ENCODE results near the gene PLEKHB1.
A peak's percentile ranks its signal among the peaks of the same experiment; 100 is the strongest.

Gene PLEKHB1

GRCh38 chr11:73641668-73642067 is 4.7 kb upstream of the PLEKHB1 start:
- H3K79me2 ChIP-seq (ENCODE audit: insufficient read depth, low read length), result no peaks in the 10 kb centered on the region
- peaks cover 7% of the 10 kb centered on the region; the same call in 1 of the 2 replicates for H3K27me3 ChIP-seq (ENCODE audit: insufficient read depth, low read length)
- no peaks in the 10 kb centered on the region for H3K9me3 ChIP-seq (ENCODE audit: low read length)
- H3K4me1 ChIP-seq (ENCODE audit: insufficient read depth, low read length, severe bottlenecking), result peaks cover 5% of the 10 kb centered on the region
- H3K9me2 ChIP-seq (ENCODE audit: low read depth, low read length), result no peaks in the 10 kb centered on the region
- H3K36me3 ChIP-seq (ENCODE audit: insufficient read depth, low read length), result no peaks in the 10 kb centered on the region
- no peak overlapping the region for H3K27ac ChIP-seq (ENCODE audit: low read depth, low read length, poor library complexity, severe bottlenecking)
- H4K20me1 ChIP-seq (ENCODE audit: insufficient read depth, low read length), result no peaks in the 10 kb centered on the region
- no peak overlapping the region for H2AFZ ChIP-seq (ENCODE audit: low read length)
- H3K4me2 ChIP-seq (ENCODE audit: low read length), result no peak overlapping the region
- no peak overlapping the region for H3K9ac ChIP-seq (ENCODE audit: low read length)
- H3F3A ChIP-seq (ENCODE audit: insufficient read depth, low read length), result no peaks in the 10 kb centered on the region
- TF ChIP-seq CTCF (IDR thresholded peaks at IDR 0.05; ENCODE audit: low read length), result no peak
- TF ChIP-seq EZH2 (IDR thresholded peaks at IDR 0.05; ENCODE audit: borderline replicate concordance, low read length), result no peak
- no peak overlapping the region for H3K4me3 ChIP-seq (ENCODE audit: low read depth, low read length, poor library complexity, severe bottlenecking)

- Histone ChIP-seq H3K4me1 (ENCODE audit: insufficient read depth, low read length, severe bottlenecking) (peaks cover 19% of the 10 kb centered on the region), H3K9ac (ENCODE audit: low read length) (no peak overlapping the region), H3K4me3 (ENCODE audit: low read depth, low read length, poor library complexity, severe bottlenecking) (no peak overlapping the region), H4K20me1 (ENCODE audit: insufficient read depth, low read length) (no peaks in the 10 kb centered on the region), H3K27ac (ENCODE audit: low read depth, low read length, poor library complexity, severe bottlenecking) (no peak overlapping the region), H3K4me2 (ENCODE audit: low read length) (no peak overlapping the region), H3K9me3 (ENCODE audit: low read length) (no peaks in the 10 kb centered on the region), H3K36me3 (ENCODE audit: insufficient read depth, low read length) (no peaks in the 10 kb centered on the region), H3K79me2 (ENCODE audit: insufficient read depth, low read length) (no peaks in the 10 kb centered on the region), H3K27me3 (ENCODE audit: insufficient read depth, low read length) (peaks cover 12% of the 10 kb centered on the region), H2AFZ (ENCODE audit: low read length) (no peak overlapping the region), H3K9me2 (ENCODE audit: low read depth, low read length) (no peaks in the 10 kb centered on the region), H3F3A (ENCODE audit: insufficient read depth, low read length) (no peaks in the 10 kb centered on the region)
- no peak for TF ChIP-seq EZH2 (IDR thresholded peaks at IDR 0.05; ENCODE audit: borderline replicate concordance, low read length)
- no peak for TF ChIP-seq CTCF (IDR thresholded peaks at IDR 0.05; ENCODE audit: low read length)
Observed at GRCh38 chr11:73645121-73645969, 1.0 kb upstream of the PLEKHB1 start.

DNA sequence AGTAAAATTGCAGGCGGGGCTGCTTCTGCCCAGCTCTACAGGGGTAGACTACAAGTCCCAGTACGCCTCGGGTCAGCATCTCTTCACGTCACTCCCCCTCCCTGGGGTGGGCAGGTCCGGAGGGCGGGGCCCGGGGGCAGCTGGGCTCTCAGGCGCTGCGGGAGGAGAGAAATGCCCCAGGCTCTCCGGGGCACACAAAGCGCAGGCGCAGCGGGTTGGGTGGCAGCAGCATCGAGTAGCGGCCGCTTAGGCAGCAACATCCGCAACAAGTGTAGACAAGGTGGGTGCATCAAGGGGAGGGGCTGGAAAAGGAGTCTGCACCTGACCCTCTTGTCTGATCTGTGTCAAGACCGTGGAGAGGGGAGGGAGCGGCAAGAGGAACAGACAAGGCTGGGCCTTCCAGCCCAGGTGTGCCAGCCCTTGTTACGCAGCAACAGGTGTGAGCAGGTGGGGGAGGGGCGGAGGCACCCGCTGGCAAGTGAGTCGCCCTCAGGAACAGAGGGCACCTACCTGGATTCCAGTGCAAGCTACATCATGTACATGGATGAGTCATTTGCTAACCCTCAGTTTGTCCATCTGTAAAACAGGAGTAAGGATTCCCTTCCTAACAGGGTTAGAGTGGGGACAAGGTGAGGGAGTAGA is 1.2 kb downstream of the PLEKHB1 start:
- H4K20me1 ChIP-seq (ENCODE audit: insufficient read depth, low read length), result no peaks in the 10 kb centered on the region
- no peaks in the 10 kb centered on the region for H3K36me3 ChIP-seq (ENCODE audit: insufficient read depth, low read length)
- TF ChIP-seq EZH2 (IDR thresholded peaks at IDR 0.05; ENCODE audit: borderline replicate concordance, low read length), result no peak
- no peak for TF ChIP-seq CTCF (IDR thresholded peaks at IDR 0.05; ENCODE audit: low read length)
- no peaks in the 10 kb centered on the region for H3K9me2 ChIP-seq (ENCODE audit: low read depth, low read length)
- H3K4me3 ChIP-seq (ENCODE audit: low read depth, low read length, poor library complexity, severe bottlenecking), result peak overlapping the region; percentile 59
- no peak overlapping the region for H2AFZ ChIP-seq (ENCODE audit: low read length)
- H3K9me3 ChIP-seq (ENCODE audit: low read length), result no peaks in the 10 kb centered on the region
- no peaks in the 10 kb centered on the region for H3F3A ChIP-seq (ENCODE audit: insufficient read depth, low read length)
- H3K9ac ChIP-seq (ENCODE audit: low read length), result peak overlapping the region; percentile 30; the same call in 1 of the 2 replicates
- H3K4me1 ChIP-seq (ENCODE audit: insufficient read depth, low read length, severe bottlenecking), result peaks cover 19% of the 10 kb centered on the region
- peaks cover 12% of the 10 kb centered on the region for H3K27me3 ChIP-seq (ENCODE audit: insufficient read depth, low read length)
- H3K4me2 ChIP-seq (ENCODE audit: low read length), result peak overlapping the region; percentile 78
- no peaks in the 10 kb centered on the region for H3K79me2 ChIP-seq (ENCODE audit: insufficient read depth, low read length)
- H3K27ac ChIP-seq (ENCODE audit: low read depth, low read length, poor library complexity, severe bottlenecking), result no peak overlapping the region
